ENCODE results near the gene IMPA2. TPM values are rescaled to one million over a fixed set of nuclear protein-coding genes. Genes with fewer than 3 reads are reported as not detected.

The IMPA2 gene
- polyA plus RNA-seq, 1 donor: 34.8 TPM

GRCh38 chr18:12027480-12027879, 46.2 kb downstream of the IMPA2 start:
- no peaks in the 10 kb centered on the region for H3K27me3 ChIP-seq (ENCODE audit: control insufficient read depth, insufficient read depth, low read length)
- H3K27ac ChIP-seq (ENCODE audit: low read length): no peak overlapping the region
- DNase-seq: no peak
- no peaks in the 10 kb centered on the region for H3K9me3 ChIP-seq (ENCODE audit: control insufficient read depth, low read depth, low read length)
- WGBS (ENCODE audit: insufficient coverage, low lambda C conversion rate): 67% methylated on average over 1 of the region's 4 CpGs
- H3K36me3 ChIP-seq (ENCODE audit: control insufficient read depth, insufficient read depth, low read length): peaks cover 27% of the 10 kb centered on the region
- H3K4me3 ChIP-seq (ENCODE audit: low read length): no peak overlapping the region
- H3K4me1 ChIP-seq (ENCODE audit: control insufficient read depth, insufficient read depth, low read length): peaks cover 4% of the 10 kb centered on the region

GRCh38 chr18:12028040-12028628, 46.8 kb downstream of the IMPA2 start:
- H3K4me1 ChIP-seq (ENCODE audit: control insufficient read depth, insufficient read depth, low read length): peaks cover 4% of the 10 kb centered on the region
- DNase-seq: no peak
- H3K27ac ChIP-seq (ENCODE audit: low read length): no peak overlapping the region
- no CpG with 5 or more reads among the region's 15 CpGs for WGBS (ENCODE audit: insufficient coverage, low lambda C conversion rate)
- H3K27me3 ChIP-seq (ENCODE audit: control insufficient read depth, insufficient read depth, low read length): no peaks in the 10 kb centered on the region
- H3K4me3 ChIP-seq (ENCODE audit: low read length): no peak overlapping the region
- H3K9me3 ChIP-seq (ENCODE audit: control insufficient read depth, low read depth, low read length): no peaks in the 10 kb centered on the region
- peaks cover 31% of the 10 kb centered on the region for H3K36me3 ChIP-seq (ENCODE audit: control insufficient read depth, insufficient read depth, low read length)

GRCh38 chr18:12028674-12029073, 47.4 kb downstream of the IMPA2 start:
- DNase-seq: no peak
- WGBS (ENCODE audit: insufficient coverage, low lambda C conversion rate): no CpG with 5 or more reads among the region's 11 CpGs
- Histone ChIP-seq H3K9me3 (ENCODE audit: control insufficient read depth, low read depth, low read length) (no peaks in the 10 kb centered on the region), H3K4me3 (ENCODE audit: low read length) (no peak overlapping the region), H3K27ac (ENCODE audit: low read length) (no peak overlapping the region), H3K36me3 (ENCODE audit: control insufficient read depth, insufficient read depth, low read length) (peaks cover 31% of the 10 kb centered on the region), H3K27me3 (ENCODE audit: control insufficient read depth, insufficient read depth, low read length) (no peaks in the 10 kb centered on the region), H3K4me1 (ENCODE audit: control insufficient read depth, insufficient read depth, low read length) (peaks cover 4% of the 10 kb centered on the region)

DNA sequence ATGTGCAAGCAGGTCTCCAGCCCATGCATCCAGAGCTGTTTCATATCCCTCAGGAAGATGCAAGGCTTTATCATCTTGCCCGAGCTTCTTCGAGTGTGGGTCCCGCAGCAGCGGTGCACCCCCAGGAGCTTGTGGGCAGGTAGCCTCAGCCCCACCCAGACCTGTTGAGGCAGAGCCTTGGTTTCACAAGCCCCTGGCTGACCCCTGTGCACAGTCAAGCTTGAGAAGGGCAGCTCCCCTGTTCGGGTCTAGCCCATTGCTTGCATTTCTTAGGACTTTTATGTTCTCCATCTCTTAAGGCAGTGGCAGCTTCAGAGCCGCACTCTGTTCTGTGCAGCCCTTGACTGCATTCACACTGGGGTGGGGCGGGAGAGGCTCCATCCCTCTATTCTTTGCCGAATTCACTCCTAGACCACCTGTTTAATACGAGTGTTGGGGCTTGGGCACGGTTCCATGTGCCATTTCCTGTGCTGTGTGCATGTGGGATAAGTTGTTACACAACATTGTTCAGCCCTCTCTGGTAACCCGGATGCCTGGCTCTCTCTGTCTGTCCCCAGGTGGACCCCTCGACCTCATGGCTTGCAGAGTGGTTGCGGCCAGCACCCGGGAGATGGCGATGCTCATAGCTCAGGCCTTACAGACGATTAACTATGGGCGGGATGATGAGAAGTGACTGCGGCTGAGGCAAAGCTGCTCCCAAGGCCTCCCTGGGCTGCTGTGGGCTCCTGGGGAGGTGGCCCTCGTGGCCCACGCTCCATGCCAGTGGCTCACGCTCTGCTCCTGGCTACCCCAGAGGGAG, 48.7 kb downstream of the IMPA2 start:
- Histone ChIP-seq H3K36me3 (ENCODE audit: control insufficient read depth, insufficient read depth, low read length) (peaks cover 31% of the 10 kb centered on the region), H3K4me1 (ENCODE audit: control insufficient read depth, insufficient read depth, low read length) (peaks cover 4% of the 10 kb centered on the region), H3K9me3 (ENCODE audit: control insufficient read depth, low read depth, low read length) (no peaks in the 10 kb centered on the region), H3K27ac (ENCODE audit: low read length) (no peak overlapping the region), H3K4me3 (ENCODE audit: low read length) (no peak overlapping the region), H3K27me3 (ENCODE audit: control insufficient read depth, insufficient read depth, low read length) (no peaks in the 10 kb centered on the region)
- no peak for DNase-seq
- no CpG with 5 or more reads among the region's 21 CpGs for WGBS (ENCODE audit: insufficient coverage, low lambda C conversion rate)

DNA sequence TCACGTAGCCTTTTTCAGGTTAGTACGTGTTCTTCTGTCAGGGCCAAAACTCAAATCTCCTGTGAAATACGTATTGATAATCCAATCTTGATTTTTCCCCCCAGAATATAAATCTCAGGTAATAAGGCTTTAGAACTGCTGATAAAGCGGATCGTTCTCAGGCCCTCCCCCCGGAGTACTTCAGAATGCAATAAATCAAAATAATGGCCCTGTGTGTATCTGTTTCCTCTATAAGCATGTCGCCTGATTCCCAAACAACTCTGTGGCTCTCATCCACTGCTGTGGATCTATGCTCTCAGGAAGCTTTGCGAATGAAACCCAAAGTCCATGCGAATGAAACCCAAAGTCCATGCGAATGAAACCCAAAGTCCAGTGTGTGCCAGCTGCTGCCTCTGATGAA, 49.4 kb downstream of the IMPA2 start:
- Histone ChIP-seq H3K4me3 (ENCODE audit: low read length) (no peak overlapping the region), H3K27ac (ENCODE audit: low read length) (no peak overlapping the region), H3K36me3 (ENCODE audit: control insufficient read depth, insufficient read depth, low read length) (peaks cover 31% of the 10 kb centered on the region), H3K27me3 (ENCODE audit: control insufficient read depth, insufficient read depth, low read length) (no peaks in the 10 kb centered on the region), H3K9me3 (ENCODE audit: control insufficient read depth, low read depth, low read length) (no peaks in the 10 kb centered on the region), H3K4me1 (ENCODE audit: control insufficient read depth, insufficient read depth, low read length) (peaks cover 4% of the 10 kb centered on the region)
- no peak for DNase-seq
- WGBS (ENCODE audit: insufficient coverage, low lambda C conversion rate): 80% methylated on average over 1 of the region's 10 CpGs

- no CpG with 5 or more reads among the region's 1 CpG for WGBS (ENCODE audit: insufficient coverage, low lambda C conversion rate)
- H3K27me3 ChIP-seq (ENCODE audit: control insufficient read depth, insufficient read depth, low read length): no peaks in the 10 kb centered on the region
- H3K27ac ChIP-seq (ENCODE audit: low read length): no peak overlapping the region
- H3K4me1 ChIP-seq (ENCODE audit: control insufficient read depth, insufficient read depth, low read length): peaks cover 4% of the 10 kb centered on the region
- H3K9me3 ChIP-seq (ENCODE audit: control insufficient read depth, low read depth, low read length): no peaks in the 10 kb centered on the region
- no peak overlapping the region for H3K4me3 ChIP-seq (ENCODE audit: low read length)
- no peak for DNase-seq
- peaks cover 31% of the 10 kb centered on the region for H3K36me3 ChIP-seq (ENCODE audit: control insufficient read depth, insufficient read depth, low read length)
Observed at GRCh38 chr18:12031181-12031580, 49.9 kb downstream of the IMPA2 start.

- 80% methylated on average over 2 of the region's 7 CpGs for WGBS (ENCODE audit: insufficient coverage, low lambda C conversion rate)
- Histone ChIP-seq H3K27ac (ENCODE audit: low read length) (no peak overlapping the region), H3K36me3 (ENCODE audit: control insufficient read depth, insufficient read depth, low read length) (peaks cover 31% of the 10 kb centered on the region), H3K4me3 (ENCODE audit: low read length) (no peak overlapping the region), H3K27me3 (ENCODE audit: control insufficient read depth, insufficient read depth, low read length) (no peaks in the 10 kb centered on the region), H3K4me1 (ENCODE audit: control insufficient read depth, insufficient read depth, low read length) (peaks cover 4% of the 10 kb centered on the region), H3K9me3 (ENCODE audit: control insufficient read depth, low read depth, low read length) (no peaks in the 10 kb centered on the region)
- DNase-seq: no peak
Observed at GRCh38 chr18:12031846-12032245, 50.5 kb downstream of the IMPA2 start.

GRCh38 chr18:12032786-12033642, 51.7 kb downstream of the IMPA2 start:
- Histone ChIP-seq H3K27ac (ENCODE audit: low read length) (no peak overlapping the region), H3K4me3 (ENCODE audit: low read length) (no peak overlapping the region), H3K27me3 (ENCODE audit: control insufficient read depth, insufficient read depth, low read length) (peaks cover 2% of the 10 kb centered on the region), H3K4me1 (ENCODE audit: control insufficient read depth, insufficient read depth, low read length) (peaks cover 4% of the 10 kb centered on the region), H3K36me3 (ENCODE audit: control insufficient read depth, insufficient read depth, low read length) (peaks cover 29% of the 10 kb centered on the region), H3K9me3 (ENCODE audit: control insufficient read depth, low read depth, low read length) (no peaks in the 10 kb centered on the region)
- WGBS (ENCODE audit: insufficient coverage, low lambda C conversion rate): 100% methylated on average over 3 of the region's 11 CpGs
- DNase-seq: no peak

GRCh38 chr18:12033643-12034025, 52.3 kb downstream of the IMPA2 start:
- Histone ChIP-seq H3K4me1 (ENCODE audit: control insufficient read depth, insufficient read depth, low read length) (peaks cover 4% of the 10 kb centered on the region), H3K9me3 (ENCODE audit: control insufficient read depth, low read depth, low read length) (no peaks in the 10 kb centered on the region), H3K27me3 (ENCODE audit: control insufficient read depth, insufficient read depth, low read length) (peaks cover 9% of the 10 kb centered on the region), H3K36me3 (ENCODE audit: control insufficient read depth, insufficient read depth, low read length) (peaks cover 23% of the 10 kb centered on the region), H3K4me3 (ENCODE audit: low read length) (no peak overlapping the region), H3K27ac (ENCODE audit: low read length) (no peak overlapping the region)
- DNase-seq: no peak
- 100% methylated on average over 1 of the region's 7 CpGs for WGBS (ENCODE audit: insufficient coverage, low lambda C conversion rate)

DNA sequence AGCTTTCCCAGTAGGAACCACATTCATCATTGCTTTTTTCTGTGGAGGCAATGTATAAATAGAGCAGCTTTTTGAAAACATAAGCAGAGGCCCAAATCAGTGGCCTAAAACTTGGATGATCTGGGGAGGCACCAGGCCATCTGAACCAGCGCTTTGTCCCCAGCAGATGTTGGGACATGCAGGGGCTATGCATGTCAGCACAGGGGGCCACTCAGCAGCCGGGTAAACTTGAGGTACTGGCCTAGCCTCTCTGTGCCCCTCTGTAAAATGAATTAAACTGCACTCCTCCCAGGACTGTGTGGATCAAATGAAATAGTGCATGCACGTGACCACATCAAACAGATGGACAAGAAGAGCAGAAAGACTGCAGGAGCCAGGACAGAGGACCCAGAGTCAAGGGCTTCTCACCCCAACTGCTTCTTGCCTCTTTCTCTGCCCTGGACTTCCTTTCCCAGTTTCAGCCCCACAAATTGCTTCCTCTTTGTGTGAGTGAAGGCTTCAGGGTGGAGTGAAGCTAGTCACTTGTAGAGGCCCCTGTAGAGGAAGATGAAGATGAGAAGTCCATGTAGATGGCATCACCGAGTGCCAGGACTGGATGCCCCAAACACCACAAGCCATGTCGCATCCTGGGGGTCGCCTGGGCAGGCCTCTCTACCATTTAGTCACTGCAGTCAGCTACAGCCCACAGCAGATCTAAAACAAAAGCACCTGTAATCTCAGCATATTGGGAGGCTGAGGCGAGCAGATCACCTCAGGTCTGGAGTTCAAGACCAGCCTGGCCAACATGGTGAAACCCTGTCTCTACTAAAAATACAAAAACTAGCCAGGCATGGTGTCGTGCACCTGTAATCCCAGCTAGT, 53.2 kb downstream of the IMPA2 start:
- WGBS (ENCODE audit: insufficient coverage, low lambda C conversion rate): no CpG with 5 or more reads among the region's 8 CpGs
- Histone ChIP-seq H3K4me3 (ENCODE audit: low read length) (no peak overlapping the region), H3K4me1 (ENCODE audit: control insufficient read depth, insufficient read depth, low read length) (peaks cover 4% of the 10 kb centered on the region), H3K27me3 (ENCODE audit: control insufficient read depth, insufficient read depth, low read length) (peaks cover 10% of the 10 kb centered on the region), H3K27ac (ENCODE audit: low read length) (no peak overlapping the region), H3K9me3 (ENCODE audit: control insufficient read depth, low read depth, low read length) (no peaks in the 10 kb centered on the region), H3K36me3 (ENCODE audit: control insufficient read depth, insufficient read depth, low read length) (peaks cover 20% of the 10 kb centered on the region)
- no peak for DNase-seq
